ENCODE results near the gene SMAD5.

SMAD5 gene

GRCh38 chr5:136198453-136198852, 65.8 kb downstream of the SMAD5 start:
- H2BK12ac ChIP-seq (ENCODE audit: low read length in 2 of 2), result no peak overlapping the region
- H3K18ac ChIP-seq (ENCODE audit: low read depth in 1 of 2, low read length in 2 of 2), result no peak overlapping the region
- H3K14ac ChIP-seq (ENCODE audit: low read length in 2 of 2), result no peak overlapping the region
- H3K9ac ChIP-seq (ENCODE audit: low read length), result no peak overlapping the region
- no peaks in the 10 kb centered on the region for H3K9me3 ChIP-seq (ENCODE audit: control insufficient read depth, low read length)
- no peak overlapping the region for H3K4me2 ChIP-seq (ENCODE audit: low read length, poor library complexity, severe bottlenecking)
- H2AK5ac ChIP-seq (ENCODE audit: low read length, severe bottlenecking), result no peak overlapping the region
- peaks cover 0 to 1% of the 10 kb centered on the region in 2 experiments for H3K36me3 ChIP-seq (ENCODE audit: control insufficient read depth in 1 of 2, insufficient read depth in 2 of 2, low read depth in 1 of 2, low read length in 2 of 2)
- H3K4me3 ChIP-seq (ENCODE audit: insufficient read depth in 1 of 2, low read depth in 1 of 2, low read length in 2 of 2), result no peak overlapping the region
- no peak overlapping the region for H2BK15ac ChIP-seq (ENCODE audit: low read depth, poor library complexity, severe bottlenecking)
- H3K23ac ChIP-seq (ENCODE audit: low read length in 2 of 2), result no peak overlapping the region
- no peak overlapping the region for H3K4ac ChIP-seq (ENCODE audit: low read depth in 1 of 2, low read length in 2 of 2)
- H2BK5ac ChIP-seq (ENCODE audit: low read depth, low read length, poor library complexity, severe bottlenecking), result no peak overlapping the region
- DNase-seq, result no peak
- H2AFZ ChIP-seq (ENCODE audit: low read depth, low read length), result no peak overlapping the region
- peaks cover 3% of the 10 kb centered on the region for H3K4me1 ChIP-seq (ENCODE audit: control insufficient read depth, insufficient read depth, low read depth, low read length)
- no peak overlapping the region for H4K91ac ChIP-seq (ENCODE audit: low read length)
- H4K8ac ChIP-seq (ENCODE audit: low read length), result no peak overlapping the region
- H3K27ac ChIP-seq (ENCODE audit: low read length, poor library complexity, severe bottlenecking), result no peak overlapping the region
- peaks cover 42 to 51% of the 10 kb centered on the region in 2 experiments for H3K27me3 ChIP-seq (ENCODE audit: control insufficient read depth in 1 of 2, insufficient read depth in 1 of 2, low read length in 2 of 2)
- no peaks in the 10 kb centered on the region for H3K79me1 ChIP-seq (replicated peaks; ENCODE audit: low read length, poor library complexity, severe bottlenecking)
- WGBS, result 85% methylated on average over 5 of the region's 5 CpGs
- H2BK120ac ChIP-seq (ENCODE audit: low read depth, low read length), result no peak overlapping the region

GRCh38 chr5:136199408-136199807, 66.8 kb downstream of the SMAD5 start:
- H4K91ac ChIP-seq (ENCODE audit: low read length), result no peak overlapping the region
- no peak overlapping the region for H3K9ac ChIP-seq (ENCODE audit: low read length)
- H3K4me3 ChIP-seq (ENCODE audit: insufficient read depth in 1 of 2, low read depth in 1 of 2, low read length in 2 of 2), result no peak overlapping the region
- H2BK5ac ChIP-seq (ENCODE audit: low read depth, low read length, poor library complexity, severe bottlenecking), result no peak overlapping the region
- H3K79me1 ChIP-seq (replicated peaks; ENCODE audit: low read length, poor library complexity, severe bottlenecking), result no peaks in the 10 kb centered on the region
- H3K14ac ChIP-seq (ENCODE audit: low read length in 2 of 2), result no peak overlapping the region
- no peak for DNase-seq
- H2BK15ac ChIP-seq (ENCODE audit: low read depth, poor library complexity, severe bottlenecking), result no peak overlapping the region
- no peak overlapping the region for H2BK12ac ChIP-seq (ENCODE audit: low read length in 2 of 2)
- no peaks in the 10 kb centered on the region for H3K9me3 ChIP-seq (ENCODE audit: control insufficient read depth, low read length)
- no peak overlapping the region for H3K4ac ChIP-seq (ENCODE audit: low read depth in 1 of 2, low read length in 2 of 2)
- H4K8ac ChIP-seq (ENCODE audit: low read length), result no peak overlapping the region
- no peak overlapping the region for H3K27ac ChIP-seq (ENCODE audit: low read length, poor library complexity, severe bottlenecking)
- peaks cover 2% of the 10 kb centered on the region for H3K4me1 ChIP-seq (ENCODE audit: control insufficient read depth, insufficient read depth, low read depth, low read length)
- H3K36me3 ChIP-seq (ENCODE audit: control insufficient read depth in 1 of 2, insufficient read depth in 2 of 2, low read depth in 1 of 2, low read length in 2 of 2), result no peaks in the 10 kb centered on the region
- no peak overlapping the region for H3K4me2 ChIP-seq (ENCODE audit: low read length, poor library complexity, severe bottlenecking)
- no peak overlapping the region for H3K23ac ChIP-seq (ENCODE audit: low read length in 2 of 2)
- WGBS, result 92% methylated on average over 7 of the region's 7 CpGs
- H3K27me3 ChIP-seq (ENCODE audit: control insufficient read depth in 1 of 2, insufficient read depth in 1 of 2, low read length in 2 of 2), result peaks cover 32 to 41% of the 10 kb centered on the region in 2 experiments
- H3K18ac ChIP-seq (ENCODE audit: low read depth in 1 of 2, low read length in 2 of 2), result no peak overlapping the region
- H2BK120ac ChIP-seq (ENCODE audit: low read depth, low read length), result no peak overlapping the region
- no peak overlapping the region for H2AK5ac ChIP-seq (ENCODE audit: low read length, severe bottlenecking)
- H2AFZ ChIP-seq (ENCODE audit: low read depth, low read length), result no peak overlapping the region

GRCh38 chr5:136200130-136200529, 67.5 kb downstream of the SMAD5 start:
- Histone ChIP-seq H3K4me2 (ENCODE audit: low read length, poor library complexity, severe bottlenecking) (no peak overlapping the region), H2AK5ac (ENCODE audit: low read length, severe bottlenecking) (no peak overlapping the region), H2BK5ac (ENCODE audit: low read depth, low read length, poor library complexity, severe bottlenecking) (no peak overlapping the region), H3K36me3 (ENCODE audit: control insufficient read depth in 1 of 2, insufficient read depth in 2 of 2, low read depth in 1 of 2, low read length in 2 of 2) (no peaks in the 10 kb centered on the region), H4K91ac (ENCODE audit: low read length) (no peak overlapping the region), H3K79me1 (replicated peaks; ENCODE audit: low read length, poor library complexity, severe bottlenecking) (no peaks in the 10 kb centered on the region), H2BK12ac (ENCODE audit: low read length in 2 of 2) (no peak overlapping the region), H3K4me3 (ENCODE audit: insufficient read depth in 1 of 2, low read depth in 1 of 2, low read length in 2 of 2) (no peak overlapping the region), H3K18ac (ENCODE audit: low read depth in 1 of 2, low read length in 2 of 2) (no peak overlapping the region), H2BK15ac (ENCODE audit: low read depth, poor library complexity, severe bottlenecking) (no peak overlapping the region), H4K8ac (ENCODE audit: low read length) (no peak overlapping the region), H2AFZ (ENCODE audit: low read depth, low read length) (no peak overlapping the region), H3K9ac (ENCODE audit: low read length) (no peak overlapping the region), H2BK120ac (ENCODE audit: low read depth, low read length) (no peak overlapping the region), H3K27me3 (ENCODE audit: control insufficient read depth in 1 of 2, insufficient read depth in 1 of 2, low read length in 2 of 2) (peaks cover 29 to 34% of the 10 kb centered on the region in 2 experiments), H3K14ac (ENCODE audit: low read length in 2 of 2) (no peak overlapping the region), H3K9me3 (ENCODE audit: control insufficient read depth, low read length) (no peaks in the 10 kb centered on the region), H3K27ac (ENCODE audit: low read length, poor library complexity, severe bottlenecking) (no peak overlapping the region), H3K4me1 (ENCODE audit: control insufficient read depth, insufficient read depth, low read depth, low read length) (peaks cover 2% of the 10 kb centered on the region), H3K23ac (ENCODE audit: low read length in 2 of 2) (no peak overlapping the region), H3K4ac (ENCODE audit: low read depth in 1 of 2, low read length in 2 of 2) (no peak overlapping the region)
- no peak for DNase-seq
- WGBS, result 60% methylated on average over 4 of the region's 4 CpGs

- no peak overlapping the region for H3K23ac ChIP-seq (ENCODE audit: low read length in 2 of 2)
- H2AFZ ChIP-seq (ENCODE audit: low read depth, low read length), result no peak overlapping the region
- H2BK120ac ChIP-seq (ENCODE audit: low read depth, low read length), result no peak overlapping the region
- no peak overlapping the region for H2BK12ac ChIP-seq (ENCODE audit: low read length in 2 of 2)
- H2BK5ac ChIP-seq (ENCODE audit: low read depth, low read length, poor library complexity, severe bottlenecking), result no peak overlapping the region
- no peak overlapping the region for H3K27ac ChIP-seq (ENCODE audit: low read length, poor library complexity, severe bottlenecking)
- no peak for DNase-seq
- H2AK5ac ChIP-seq (ENCODE audit: low read length, severe bottlenecking), result no peak overlapping the region
- H4K91ac ChIP-seq (ENCODE audit: low read length), result no peak overlapping the region
- no peak overlapping the region for H3K4me3 ChIP-seq (ENCODE audit: insufficient read depth in 1 of 2, low read depth in 1 of 2, low read length in 2 of 2)
- H3K9ac ChIP-seq (ENCODE audit: low read length), result no peak overlapping the region
- H3K36me3 ChIP-seq (ENCODE audit: control insufficient read depth in 1 of 2, insufficient read depth in 2 of 2, low read depth in 1 of 2, low read length in 2 of 2), result no peaks in the 10 kb centered on the region
- H2BK15ac ChIP-seq (ENCODE audit: low read depth, poor library complexity, severe bottlenecking), result no peak overlapping the region
- 76% methylated on average over 3 of the region's 3 CpGs for WGBS
- no peak overlapping the region for H3K18ac ChIP-seq (ENCODE audit: low read depth in 1 of 2, low read length in 2 of 2)
- peaks cover 5% of the 10 kb centered on the region for H3K9me3 ChIP-seq (ENCODE audit: control insufficient read depth, low read length)
- no peak overlapping the region for H3K4ac ChIP-seq (ENCODE audit: low read depth in 1 of 2, low read length in 2 of 2)
- H3K4me2 ChIP-seq (ENCODE audit: low read length, poor library complexity, severe bottlenecking), result no peak overlapping the region
- no peaks in the 10 kb centered on the region for H3K79me1 ChIP-seq (replicated peaks; ENCODE audit: low read length, poor library complexity, severe bottlenecking)
- H4K8ac ChIP-seq (ENCODE audit: low read length), result no peak overlapping the region
- H3K27me3 ChIP-seq (ENCODE audit: control insufficient read depth in 1 of 2, insufficient read depth in 1 of 2, low read length in 2 of 2), result peaks cover 27 to 28% of the 10 kb centered on the region in 2 experiments
- H3K14ac ChIP-seq (ENCODE audit: low read length in 2 of 2), result no peak overlapping the region
- peaks cover 2% of the 10 kb centered on the region for H3K4me1 ChIP-seq (ENCODE audit: control insufficient read depth, insufficient read depth, low read depth, low read length)
Observed at GRCh38 chr5:136200761-136201160, 68.1 kb downstream of the SMAD5 start.

Measured in mesenchymal stem cell (in vitro differentiated cells and primary cell).